ENCODE measurements around the gene CCBE1.

Gene CCBE1

DNA sequence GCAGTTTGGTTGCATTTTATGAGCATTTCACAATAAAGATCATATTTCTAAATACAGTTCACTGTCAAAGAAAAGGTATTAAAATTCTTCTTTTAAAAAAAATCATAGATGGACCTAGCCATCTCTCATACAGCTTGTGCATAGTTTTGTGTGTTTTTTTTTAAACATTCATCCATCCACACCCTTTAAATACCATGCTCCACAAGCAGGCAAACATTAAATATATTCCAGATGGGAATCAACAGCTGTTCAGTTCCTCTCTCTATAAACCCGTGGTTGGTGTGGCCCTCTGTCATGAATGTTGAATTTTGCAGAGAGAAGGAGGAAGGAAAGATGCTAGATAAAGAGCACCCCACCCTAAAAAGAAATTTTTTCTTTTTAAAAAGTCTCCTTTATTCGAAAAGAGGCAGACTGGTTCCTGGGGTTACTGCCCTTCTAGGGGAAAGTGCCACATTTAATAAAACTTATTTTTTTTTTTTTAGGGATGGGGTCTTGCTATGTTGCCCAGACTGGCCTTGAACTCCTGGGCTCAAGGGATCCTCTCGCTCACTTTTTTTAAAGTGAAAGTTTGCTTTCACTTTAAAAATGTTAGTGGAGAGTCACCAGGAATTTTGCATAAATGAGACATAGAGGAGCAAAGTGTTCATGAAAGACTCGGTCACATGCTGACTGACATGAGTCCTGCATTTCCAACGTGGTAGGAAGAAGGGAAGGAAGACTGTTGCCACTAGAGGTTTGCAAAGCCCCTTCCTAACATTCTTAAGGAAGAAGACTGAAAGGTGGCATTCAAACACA lies 264.2 kb downstream of the CCBE1 start:
- no peak for DNase-seq

DNA sequence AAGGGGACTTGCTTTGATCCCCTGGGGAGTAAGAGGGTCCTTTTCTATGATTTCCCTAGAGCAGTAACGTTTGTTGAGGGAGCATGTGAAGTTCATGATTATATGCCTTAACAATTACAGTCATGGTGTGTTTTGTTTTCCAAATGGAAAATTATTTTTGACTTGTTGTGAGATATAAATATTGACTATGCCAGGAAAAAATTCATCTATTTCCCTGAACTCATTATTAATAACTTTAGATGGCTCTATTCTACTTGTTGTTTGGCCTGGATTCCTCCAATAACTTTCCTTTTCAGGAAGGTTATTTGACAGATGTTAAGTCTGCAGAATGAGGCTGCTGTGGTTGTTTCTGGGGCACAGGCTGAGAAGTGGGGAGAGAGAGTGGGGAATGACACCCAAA lies 266.1 kb downstream of the CCBE1 start:
- no peak for DNase-seq

DNA sequence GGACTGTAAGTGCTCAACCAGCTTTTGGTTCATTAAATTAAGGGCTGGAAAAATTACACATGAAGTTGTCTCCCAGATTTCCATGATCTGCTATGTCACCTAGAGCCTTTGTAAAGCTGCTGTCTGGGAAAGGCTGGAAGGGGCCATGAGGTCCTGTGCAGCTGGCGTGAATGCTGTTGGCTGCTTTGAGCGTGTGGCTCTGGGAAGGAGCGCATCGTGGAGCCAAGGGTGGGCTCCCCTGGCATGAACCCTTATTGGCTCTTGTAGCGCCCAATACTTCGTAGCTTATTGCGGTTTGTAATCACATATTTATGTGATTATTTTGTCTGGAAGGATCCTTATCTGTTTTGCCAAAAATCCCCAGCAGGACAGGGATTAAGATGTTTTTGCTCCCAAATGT lies 267.6 kb downstream of the CCBE1 start:
- DNase-seq = no peak

DNA sequence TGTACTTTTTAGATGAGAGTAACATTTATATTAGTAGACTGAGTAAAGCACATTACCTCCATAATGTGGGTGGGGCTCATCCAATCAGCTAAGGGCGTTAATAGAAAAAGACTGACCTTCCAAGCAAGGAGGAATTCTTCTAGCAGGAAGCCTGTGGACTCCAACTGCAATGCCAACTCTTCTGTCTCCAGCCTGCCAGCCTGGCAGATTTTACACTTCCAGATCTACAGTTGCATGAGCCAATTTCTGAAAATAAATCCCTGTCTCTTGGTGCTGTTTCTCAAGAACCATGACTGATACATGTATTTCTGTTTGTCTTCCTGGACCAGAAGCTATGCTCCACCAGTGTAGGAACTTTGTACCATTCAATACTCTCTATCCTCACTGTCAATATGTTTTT lies 269.2 kb downstream of the CCBE1 start:
- no peak for DNase-seq

DNA sequence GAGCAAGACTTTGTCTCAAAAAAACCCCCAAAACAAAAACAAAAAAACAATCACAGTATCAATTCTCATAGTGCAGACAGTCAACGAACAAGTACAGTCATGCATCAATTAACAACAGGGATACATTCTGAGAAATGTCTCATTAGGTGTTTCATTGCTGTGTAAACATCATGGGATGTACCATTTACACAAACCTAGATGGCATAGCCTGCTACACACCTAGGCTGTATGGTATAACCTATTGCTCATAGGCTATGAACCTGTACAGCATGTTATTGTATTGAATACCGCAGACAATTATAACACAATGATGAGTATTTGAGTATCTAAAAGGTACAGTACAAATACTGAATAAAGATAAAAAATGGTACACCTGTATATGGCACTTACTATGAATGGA lies 270.4 kb downstream of the CCBE1 start:
- DNase-seq = no peak

DNA sequence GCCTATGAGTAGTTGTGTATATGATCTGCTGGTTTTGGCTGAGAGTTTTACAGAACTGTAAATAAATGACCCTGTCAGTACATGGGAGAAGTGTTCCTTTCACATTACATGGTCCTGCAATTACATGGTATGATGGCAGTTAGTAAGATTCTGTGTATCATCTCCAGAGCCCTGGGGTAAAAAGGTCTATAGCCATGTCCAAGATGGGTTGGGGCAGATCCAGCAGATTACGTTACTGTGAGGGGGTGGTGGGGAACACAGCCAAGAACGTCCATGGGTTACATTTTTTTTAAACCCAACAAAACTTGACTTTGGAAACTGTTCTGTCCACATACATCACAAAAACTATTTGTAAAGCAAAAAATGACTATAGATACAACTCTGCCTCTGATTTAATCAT lies 274.0 kb downstream of the CCBE1 start:
- DNase-seq = no peak

DNA sequence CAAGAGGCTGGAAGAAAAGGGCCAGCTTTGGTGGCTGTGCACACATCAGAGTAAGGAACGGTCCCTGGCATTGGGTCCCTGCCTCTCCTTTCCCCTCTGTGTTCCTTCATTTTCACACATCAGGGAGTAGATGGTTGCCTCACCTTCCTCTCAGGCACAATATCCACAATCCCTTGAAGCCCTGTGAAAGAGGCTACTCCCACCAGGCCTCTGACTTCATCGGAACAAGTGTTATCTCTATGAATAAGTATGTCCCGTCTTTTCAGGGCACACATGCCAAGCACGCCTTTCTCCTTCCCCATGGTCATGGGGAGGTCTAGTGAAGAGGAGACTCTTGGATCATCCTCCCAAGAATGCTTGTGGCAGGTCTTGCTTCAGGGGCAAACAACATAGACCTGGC lies 277.0 kb downstream of the CCBE1 start:
- DNase-seq = no peak

DNA sequence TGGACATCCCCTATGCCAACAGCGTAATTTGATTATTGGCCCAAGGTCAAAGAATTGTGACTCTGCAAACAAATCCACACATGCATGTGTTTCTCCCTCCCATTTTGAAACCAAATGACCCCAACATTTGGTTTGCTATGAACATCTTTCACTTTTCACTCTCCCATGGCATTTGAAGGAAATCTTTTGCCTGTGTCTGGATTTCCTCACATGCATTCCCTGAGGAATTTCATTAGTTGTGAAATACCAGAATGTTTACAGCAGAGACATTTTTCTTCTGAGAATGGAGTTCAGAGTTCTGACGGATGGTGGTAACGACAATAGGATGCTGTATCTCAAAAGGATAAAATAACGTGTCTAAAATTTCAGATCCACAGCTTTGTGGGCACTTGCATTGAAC lies 277.8 kb downstream of the CCBE1 start:
- DNase-seq = no peak

DNA sequence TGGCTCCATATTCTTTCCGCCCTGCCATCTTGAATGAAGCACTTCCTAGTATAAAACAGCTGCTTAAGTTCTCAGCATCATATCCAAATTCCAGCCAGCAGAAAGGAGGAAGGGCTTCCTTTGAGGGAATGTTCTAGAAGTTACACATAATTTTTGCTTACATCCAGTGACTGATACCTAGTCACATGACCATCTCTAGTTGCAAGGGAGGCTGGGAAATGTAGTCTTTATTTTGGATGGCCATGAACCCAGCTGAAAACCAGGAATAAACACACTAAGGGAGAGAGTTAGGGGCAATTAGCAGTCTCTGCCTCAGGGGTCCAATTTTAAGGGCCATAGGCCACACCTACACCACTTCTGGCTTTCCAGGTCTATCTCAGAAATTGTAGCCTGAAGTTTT lies 280.4 kb downstream of the CCBE1 start:
- no peak for DNase-seq

DNA sequence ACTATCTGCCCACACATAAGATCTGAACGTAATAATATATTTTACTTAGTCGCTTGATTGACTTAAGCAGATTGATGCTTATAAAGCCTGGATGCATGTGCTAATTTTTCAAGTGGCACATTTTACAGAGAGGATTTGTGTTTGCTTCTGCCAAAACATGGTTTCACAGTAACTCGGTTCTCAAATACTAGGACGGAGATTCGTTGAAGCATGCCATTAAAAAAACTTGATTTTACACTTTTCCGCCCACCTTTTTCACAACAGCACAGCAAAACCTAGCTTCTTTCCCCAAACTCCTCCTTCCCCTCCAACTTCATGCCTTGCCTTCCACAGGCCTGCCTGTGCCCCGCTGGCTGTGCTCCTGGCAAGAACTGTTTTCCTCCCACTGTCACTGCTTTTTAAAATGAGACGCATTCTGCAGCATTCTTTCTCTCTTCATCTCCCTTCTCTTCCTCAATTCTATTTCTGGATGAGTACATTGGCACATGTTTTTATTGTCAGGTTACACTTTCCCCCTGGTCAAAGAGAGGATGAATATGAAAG lies 283.0 kb downstream of the CCBE1 start:
- no peak for DNase-seq

DNA sequence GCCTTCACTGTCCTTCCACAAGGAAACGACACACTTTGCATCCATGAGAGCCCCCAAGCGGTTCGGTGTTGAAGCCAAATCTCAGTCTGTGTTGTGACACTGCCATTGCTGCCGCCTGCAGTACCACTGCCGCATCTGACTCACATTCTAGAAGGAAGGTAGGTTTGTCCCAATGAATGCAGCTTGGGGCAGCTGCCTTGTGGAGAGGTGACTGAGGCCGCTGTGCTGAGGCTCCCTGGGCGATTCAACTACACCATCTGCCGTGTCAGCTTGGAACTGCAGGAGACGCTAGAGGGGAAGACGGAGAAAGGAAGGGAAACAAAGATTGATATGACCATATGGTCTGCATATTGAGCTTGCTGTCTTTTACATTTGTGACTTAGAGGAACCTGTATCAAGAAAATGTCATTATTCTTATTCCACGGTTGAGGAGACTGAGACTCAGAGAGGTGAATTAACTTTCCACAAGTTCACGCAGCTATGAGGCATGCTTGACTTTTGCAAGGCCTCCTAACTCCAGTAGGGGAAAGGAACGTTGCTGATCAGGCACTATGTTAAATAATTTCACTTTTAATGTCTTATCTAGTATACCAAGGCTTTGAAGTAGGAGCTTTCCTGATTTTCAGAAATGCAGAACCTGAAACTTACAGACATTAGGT lies 294.7 kb downstream of the CCBE1 start:
- DNase-seq = peak; percentile 77

DNA sequence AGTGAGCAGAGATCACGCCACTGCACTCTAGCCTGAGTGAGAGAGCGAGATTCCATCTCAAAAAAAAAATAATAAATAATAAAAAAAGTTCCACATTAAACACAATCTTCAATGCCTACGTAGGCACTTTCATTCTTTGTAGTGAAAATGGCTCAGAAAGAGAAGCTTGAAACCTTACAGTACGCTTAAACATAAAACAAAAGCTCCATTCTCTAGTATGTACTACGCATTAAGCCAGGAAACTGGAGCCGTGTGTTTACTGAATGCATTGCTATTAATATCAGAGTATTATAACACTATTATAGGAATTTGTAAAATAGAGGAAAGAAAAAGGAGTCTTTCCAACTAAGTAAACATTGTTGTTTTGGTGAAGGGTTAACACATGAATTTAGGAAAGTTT lies 296.8 kb downstream of the CCBE1 start:
- no peak for DNase-seq

DNA sequence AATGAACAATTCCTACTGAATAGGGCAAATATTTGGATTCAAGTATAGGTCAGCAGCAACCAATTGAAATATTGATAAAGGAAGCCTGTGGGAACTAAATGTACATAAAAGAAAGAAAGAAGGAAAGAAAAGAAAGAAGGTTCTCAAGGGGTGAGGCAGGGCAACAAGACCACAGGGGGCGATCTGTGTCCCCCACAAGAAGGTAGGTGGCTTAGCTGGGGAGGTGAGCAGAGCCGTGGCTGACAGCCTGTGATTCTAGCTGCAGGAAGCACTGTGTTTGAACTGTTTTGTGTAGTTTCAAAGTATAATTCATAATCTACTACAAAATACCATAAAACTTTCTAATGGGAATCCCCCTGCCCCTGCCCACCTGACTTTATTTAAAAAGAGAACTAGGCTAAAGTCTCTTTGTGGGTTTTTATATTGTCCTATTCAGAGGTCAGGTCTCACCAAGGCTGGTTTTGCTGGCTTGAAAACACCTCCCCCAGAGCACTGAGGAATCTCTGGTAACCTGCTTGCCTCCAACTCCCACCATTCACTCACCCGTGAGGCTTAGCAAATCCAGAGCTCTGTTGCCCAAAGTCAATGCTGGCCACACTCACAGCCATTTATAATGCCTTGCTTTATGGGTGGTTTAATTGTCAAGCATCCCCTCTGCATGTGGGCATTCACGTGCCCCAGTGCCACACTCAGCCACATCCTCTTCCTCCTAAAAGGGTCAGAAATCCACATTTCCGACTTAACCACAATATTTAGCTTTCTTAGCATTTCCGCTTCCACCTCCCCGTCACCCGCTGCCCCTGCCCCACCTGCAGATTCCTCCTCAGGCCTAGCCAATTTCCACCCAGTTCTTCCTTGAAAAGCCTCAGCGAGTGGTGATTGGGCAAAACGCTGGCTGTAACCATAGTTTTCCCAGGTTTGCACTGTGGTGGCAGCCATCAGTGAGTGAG lies 301.7 kb downstream of the CCBE1 start:
- no peak for DNase-seq

DNA sequence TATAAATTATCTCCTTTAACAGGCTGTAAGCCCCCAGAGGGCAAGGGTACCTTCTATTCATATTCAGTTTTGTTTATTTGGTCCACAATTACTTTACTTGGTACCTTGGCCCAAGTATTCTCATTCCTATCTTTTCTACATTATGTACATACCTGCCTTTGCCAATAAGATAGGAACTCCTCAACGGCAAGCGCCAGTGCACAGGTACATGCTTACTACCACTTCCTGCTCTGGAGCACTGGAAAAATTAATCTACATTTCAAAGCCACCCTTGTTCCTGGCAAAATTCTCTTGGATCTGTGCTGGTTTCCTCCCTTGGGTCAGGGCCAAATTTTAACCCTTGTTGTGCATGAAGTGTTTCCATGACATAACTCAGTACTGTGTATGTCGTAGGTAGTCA lies 303.8 kb downstream of the CCBE1 start:
- no peak for DNase-seq

DNA sequence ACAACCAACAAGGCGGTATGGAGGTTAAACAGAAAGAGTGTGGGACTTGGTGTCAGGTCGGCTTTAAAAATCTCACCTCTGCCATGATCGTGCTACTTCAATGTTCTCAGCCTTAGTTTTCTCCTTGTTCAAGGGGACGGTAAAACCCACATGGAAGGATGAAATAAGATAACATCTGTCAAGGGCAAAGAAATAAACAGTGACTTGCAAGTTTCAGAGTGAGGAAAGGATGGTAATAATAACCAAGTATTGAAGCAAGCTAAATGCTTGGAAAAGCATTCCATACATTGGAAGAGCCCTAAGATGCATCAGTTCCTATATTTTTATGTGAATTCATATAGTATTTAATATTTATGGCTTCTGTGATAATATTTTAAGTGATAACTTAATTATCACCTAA lies 308.4 kb downstream of the CCBE1 start:
- DNase-seq = no peak

DNA sequence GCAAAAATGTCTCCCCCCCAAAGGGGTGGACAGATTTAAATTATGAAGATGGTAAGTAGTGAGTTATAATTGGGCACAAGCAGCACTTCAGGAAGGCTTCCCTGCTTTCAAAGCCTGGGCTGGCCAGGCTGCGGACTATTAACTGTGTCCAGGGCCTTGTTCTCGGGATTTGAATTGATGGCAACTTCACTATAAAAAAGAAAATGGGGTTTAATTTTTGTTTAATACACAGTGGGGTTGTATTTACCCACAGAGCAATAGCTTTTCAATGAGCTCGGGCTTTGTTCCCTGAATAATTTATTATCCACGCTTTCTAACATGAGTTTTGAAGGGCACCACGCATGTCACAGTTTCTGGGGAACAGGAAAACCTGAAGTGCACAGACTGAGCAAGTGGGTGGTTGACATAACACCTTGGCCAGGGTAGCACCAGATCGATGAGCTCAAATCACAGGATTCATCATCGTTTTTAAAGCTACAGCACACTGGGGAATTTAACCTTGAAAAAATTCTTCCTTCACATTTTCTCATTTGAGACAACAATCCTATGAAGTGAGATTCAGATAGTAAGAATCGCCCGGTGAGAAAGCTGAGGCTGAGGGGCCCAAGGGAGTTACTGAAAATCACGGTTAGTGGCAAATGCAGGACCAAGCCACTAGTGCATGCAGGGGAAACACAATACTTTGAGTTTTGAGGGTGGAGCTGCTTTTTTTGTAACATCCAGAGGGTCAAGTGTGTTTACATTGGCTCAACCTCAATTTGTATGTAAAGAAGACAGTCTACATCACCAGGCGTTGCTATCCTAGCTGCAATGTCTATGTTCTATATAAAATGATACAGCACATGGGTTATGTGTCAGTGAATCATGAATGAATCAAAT lies 309.3 kb downstream of the CCBE1 start:
- DNase-seq = no peak

DNA sequence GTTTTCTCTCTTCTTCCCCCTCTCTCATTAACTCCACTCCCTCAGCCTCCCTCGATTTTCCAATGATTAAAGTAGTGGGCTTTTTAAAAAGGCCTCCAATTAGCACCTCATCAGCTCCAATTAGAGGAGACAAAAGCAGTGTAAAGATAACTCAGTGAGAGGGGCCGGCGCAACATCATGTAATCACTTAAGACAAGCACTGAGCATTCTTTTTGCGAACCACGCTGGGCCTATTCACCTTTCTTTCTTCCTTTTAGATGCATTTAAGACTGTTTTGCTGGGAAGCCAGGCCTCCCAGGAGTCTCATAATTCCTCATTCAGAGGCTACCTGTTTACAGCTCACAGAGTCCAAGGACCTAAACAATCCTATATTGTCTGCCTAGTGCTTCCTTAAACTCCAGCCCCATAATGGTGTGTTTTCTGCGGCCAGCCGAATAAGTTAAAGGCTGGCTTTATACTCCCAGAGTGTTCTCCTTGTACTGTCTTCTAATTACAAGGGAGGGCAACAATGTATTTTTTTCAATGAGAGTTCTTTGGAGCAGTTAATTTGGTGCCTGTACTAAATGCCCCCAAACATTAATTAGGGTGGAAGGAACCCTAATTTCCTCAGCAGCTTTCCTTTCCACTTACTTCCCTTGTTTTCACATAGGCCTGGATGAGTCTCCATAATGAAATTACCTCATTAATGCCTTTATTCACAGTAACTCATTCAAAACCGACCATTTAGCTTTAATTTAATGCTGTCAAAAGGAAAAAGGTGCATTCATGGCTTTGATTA lies 310.1 kb downstream of the CCBE1 start:
- no peak for DNase-seq

DNA sequence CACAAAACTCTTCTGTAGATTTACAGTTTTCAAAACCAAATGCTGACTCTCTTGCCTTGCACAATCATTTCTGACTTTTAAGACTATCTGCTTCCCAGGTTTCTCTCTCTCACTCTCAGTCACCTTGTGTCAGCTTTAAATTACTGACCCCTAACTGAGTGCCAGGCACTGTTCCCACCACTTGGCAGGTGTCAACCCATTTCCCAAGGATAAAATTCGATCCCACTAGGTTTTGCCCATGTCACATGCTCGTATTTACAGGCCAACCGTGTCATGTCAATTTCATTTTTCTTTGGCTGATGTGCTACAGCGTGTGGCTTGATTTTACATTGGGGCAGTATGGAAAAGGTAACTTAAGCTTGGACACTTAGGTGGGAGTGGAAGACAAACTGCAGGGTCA lies 312.0 kb downstream of the CCBE1 start:
- no peak for DNase-seq

DNA sequence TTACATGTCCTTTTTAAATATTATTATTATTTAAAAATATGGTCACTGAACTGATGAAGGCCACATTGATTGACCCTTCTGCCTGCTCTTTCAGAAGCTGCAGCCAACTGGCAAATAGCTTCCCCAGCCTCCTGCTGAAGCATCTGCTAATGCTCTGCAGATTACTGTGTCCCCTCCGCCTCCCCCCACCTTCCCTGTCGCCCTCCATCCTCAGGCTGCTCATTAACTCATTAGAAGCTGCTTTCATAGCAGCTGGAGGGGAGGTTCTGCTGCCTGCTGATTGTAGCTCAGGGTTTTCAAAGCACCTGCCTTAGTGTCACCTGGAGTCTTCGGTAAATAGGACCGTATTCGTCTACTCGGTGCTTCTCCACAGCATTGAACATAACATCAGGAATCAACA lies 313.4 kb downstream of the CCBE1 start:
- DNase-seq = no peak

DNA sequence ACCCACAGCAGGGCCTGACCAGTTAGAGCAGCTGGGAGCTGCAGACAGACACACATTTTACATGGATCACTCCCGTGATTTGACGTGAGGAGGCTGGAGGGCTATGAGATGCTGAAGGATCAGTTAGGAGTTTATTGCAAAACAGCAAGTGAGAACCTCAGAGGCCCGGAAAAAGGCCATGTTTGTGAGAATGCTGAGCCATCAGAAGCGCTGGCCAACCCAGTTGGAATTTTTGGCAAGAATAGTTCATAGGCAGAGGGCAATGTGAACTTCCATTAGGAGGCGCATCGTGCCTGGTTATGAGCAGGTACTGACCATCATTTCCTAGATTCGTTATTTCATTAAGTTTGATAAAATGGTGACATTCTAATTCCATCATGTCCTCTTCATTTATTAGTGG lies 314.8 kb downstream of the CCBE1 start:
- DNase-seq = no peak

DNA sequence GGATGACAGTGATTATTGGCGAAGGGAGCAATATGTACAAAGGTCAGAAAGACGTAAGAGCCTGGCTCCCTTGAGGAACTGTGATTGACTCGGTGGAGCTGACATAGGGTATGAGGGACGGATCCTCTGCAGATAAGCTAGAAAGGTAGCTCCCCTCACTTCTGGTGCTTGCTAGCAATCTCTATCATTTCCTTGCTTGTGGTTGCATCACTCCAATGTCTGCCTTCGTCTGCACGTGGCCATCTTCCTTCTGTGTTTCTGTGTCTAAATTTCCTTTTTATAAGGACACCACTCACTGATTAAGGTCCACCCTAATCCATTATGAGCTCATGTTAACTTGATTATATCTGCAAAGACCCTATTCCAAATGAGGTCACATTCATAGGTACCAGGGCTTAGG lies 315.3 kb downstream of the CCBE1 start:
- no peak for DNase-seq

All from stimulated activated CD4-positive, alpha-beta T cell treated with anti-CD3 and anti-CD28 coated beads, Interleukin-4, amount 100 ng/mL, for 24 hours (primary cell).